Measurements from ENCODE around the gene IFI44L.

The IFI44L gene

GRCh38 chr1:78687315-78687714 is 67.1 kb downstream of the IFI44L start:
- no peak for DNase-seq (ENCODE audit: low read depth in 2 of 2, low spot score in 1 of 2)

GRCh38 chr1:78687914-78688313 is 67.7 kb downstream of the IFI44L start:
- no peak for DNase-seq (ENCODE audit: low read depth in 2 of 2, low spot score in 1 of 2)

GRCh38 chr1:78688697-78689096 is 68.4 kb downstream of the IFI44L start:
- no peak for DNase-seq (ENCODE audit: low read depth in 2 of 2, low spot score in 1 of 2)

GRCh38 chr1:78690516-78690915 is 70.3 kb downstream of the IFI44L start:
- DNase-seq (ENCODE audit: low read depth in 2 of 2, low spot score in 1 of 2): no peak

GRCh38 chr1:78691995-78692747 is 71.9 kb downstream of the IFI44L start:
- no peak for DNase-seq (ENCODE audit: low read depth in 2 of 2, low spot score in 1 of 2)
